Urinary bladder (tissue), 4 donors: ENCODE results near the gene BICD2. TPM values are rescaled to one million over a fixed set of nuclear protein-coding genes. Genes with fewer than 3 reads are reported as not detected.

ENCODE experiments used
- DNase-seq: peaks from one replicate; pipeline ENCODE4 v3.0.0-alpha.2; 2015; ENCODE audit errors: extremely low spot score
- H3K27ac ChIP-seq: one replicate; pipeline ENCODE4 v1.5.1; 2013; ENCODE audit warnings: low read depth, mild to moderate bottlenecking, moderate library complexity
- H3K36me3 ChIP-seq: one replicate; pipeline ENCODE4 v1.6.1; 2013; ENCODE audit warnings: mild to moderate bottlenecking, moderate library complexity; ENCODE audit not compliant: insufficient read depth
- H3K4me1 ChIP-seq: one replicate; pipeline ENCODE4 v1.6.1; 2013; ENCODE audit warnings: mild to moderate bottlenecking, moderate library complexity; ENCODE audit not compliant: insufficient read depth
- H3K4me3 ChIP-seq: one replicate; pipeline ENCODE4 v1.5.1; 2013; ENCODE audit warnings: low read depth, low read length
- WGBS: extraction: QIAGEN DNeasy Blood & Tissue Kit; methylation state at CpG from one replicate; pipeline ENCODE4 v1.1.7; 2013; 5-methylcytosine and 5-hydroxymethylcytosine counted together
- polyA plus RNA-seq: library from polyadenylated mRNA; stranded (reverse); fragments of 200-250 nt; gene quantifications from one replicate; pipeline ENCODE4 v1.2.3, GENCODE V29; 2013
- total RNA-seq: library from RNA; depleted of rRNA; stranded (reverse); fragments of >200 nt; gene quantifications from one replicate; pipeline ENCODE4 v1.2.3, GENCODE V29; 2014
- donor health status: healthy with polysubstance abuse.
- donor health status: healthy.

BICD2 gene
- total and polyA plus RNA-seq, 2 donors, result 30.4 to 32.9 TPM

DNA sequence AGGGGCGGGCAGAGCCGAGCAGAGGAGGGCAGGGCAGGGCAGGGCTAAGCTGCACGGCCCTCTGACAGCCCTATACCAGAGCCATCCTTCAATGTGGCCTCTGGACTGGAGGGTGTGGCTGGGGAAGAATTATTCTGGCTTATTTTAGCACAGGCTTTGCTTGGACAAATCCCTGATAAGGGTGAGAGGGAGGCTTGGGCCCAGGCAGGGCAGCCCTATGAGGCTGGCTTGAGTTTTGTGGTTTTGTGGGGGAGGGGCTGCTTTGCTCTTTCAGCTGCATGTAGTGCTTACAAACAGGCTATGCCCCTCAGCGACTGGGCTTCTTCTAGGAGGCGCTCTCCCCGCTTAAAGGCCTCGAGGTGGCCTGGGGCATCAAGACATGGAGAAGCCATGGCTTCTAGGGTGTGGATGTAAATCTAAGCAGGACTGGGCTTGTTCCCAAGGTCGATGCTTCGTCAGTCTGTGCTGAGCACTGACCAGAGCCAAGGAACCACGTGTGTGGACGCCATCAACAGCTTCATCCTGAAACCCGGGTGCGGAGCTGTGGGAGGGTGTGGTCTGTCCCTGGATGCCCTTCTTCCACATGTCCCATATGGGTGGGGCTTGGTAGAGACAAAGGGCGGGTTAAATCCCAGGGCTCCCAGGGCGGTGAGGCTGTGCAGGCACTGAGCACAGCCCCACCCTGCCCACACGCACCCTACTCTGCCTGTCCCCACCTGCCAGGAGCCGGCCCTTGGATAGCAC is 49.0 kb downstream of the BICD2 start:
- WGBS, result 56% methylated on average over 17 of the region's 17 CpGs
- Histone ChIP-seq H3K4me3 (no peak overlapping the region), H3K4me1 (no peaks in the 10 kb centered on the region), H3K27ac (peak overlapping the region; percentile 25), H3K36me3 (no peaks in the 10 kb centered on the region)
- no peak for DNase-seq

DNA sequence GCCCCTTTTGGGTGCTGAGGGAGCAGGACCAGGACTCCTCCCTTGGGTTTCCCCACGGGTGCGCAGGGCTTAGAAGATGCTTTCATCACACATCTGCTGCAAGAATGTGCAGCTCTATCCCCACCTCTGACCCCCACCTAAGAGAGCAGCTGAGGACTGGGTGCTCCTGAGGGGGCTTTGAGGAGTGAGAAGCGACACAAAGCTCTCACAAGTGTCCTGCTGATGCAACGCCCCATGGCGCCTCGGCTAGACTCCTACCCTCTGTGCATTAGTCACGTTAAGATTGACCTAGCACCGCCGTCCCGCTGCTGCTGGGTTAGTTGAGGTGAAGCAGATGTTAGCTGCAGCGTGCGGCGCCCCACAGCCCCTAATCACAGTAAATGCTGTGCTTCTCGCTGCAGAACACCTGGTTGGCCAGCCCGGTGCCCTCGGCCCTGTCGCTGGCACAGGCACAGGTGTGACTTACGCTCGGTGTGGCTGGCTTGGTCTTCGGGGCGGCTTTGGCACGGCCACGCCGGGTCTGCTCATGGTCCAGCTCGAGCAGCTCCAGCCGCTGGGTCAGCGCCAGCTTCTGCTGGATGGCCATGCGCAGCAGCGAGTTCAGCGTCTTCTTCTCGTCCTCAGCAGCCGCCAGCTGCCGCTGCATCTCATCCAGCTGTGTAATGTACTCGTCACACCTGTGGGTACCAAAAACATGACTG is 49.7 kb downstream of the BICD2 start:
- 72% methylated on average over 34 of the region's 34 CpGs for WGBS
- no peak overlapping the region for H3K4me3 ChIP-seq
- H3K27ac ChIP-seq, result peak overlapping the region; percentile 25
- no peaks in the 10 kb centered on the region for H3K36me3 ChIP-seq
- no peaks in the 10 kb centered on the region for H3K4me1 ChIP-seq
- no peak for DNase-seq

DNA sequence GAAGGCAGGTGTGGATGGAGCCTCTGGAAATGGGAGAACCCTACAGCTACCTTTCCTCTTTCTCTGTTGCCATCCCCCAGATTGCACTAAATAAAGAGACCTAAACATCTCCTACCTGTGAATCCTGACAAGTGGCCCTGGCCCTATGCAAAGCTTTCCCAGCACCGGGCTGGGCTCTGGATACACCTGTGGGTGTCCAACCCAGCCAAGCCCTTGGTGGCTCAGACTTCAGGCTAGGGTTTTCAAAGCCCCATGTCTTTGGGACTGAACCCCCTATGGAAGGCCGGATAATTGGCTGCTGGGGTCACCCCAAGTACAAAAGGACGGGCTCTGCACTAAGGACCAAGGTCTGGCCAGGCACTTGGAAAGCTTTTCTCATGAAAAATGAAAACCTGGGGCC is 50.6 kb downstream of the BICD2 start:
- Histone ChIP-seq H3K36me3 (no peaks in the 10 kb centered on the region), H3K4me1 (no peaks in the 10 kb centered on the region), H3K27ac (no peak overlapping the region), H3K4me3 (no peak overlapping the region)
- WGBS, result 97% methylated on average over 3 of the region's 3 CpGs
- no peak for DNase-seq

DNA sequence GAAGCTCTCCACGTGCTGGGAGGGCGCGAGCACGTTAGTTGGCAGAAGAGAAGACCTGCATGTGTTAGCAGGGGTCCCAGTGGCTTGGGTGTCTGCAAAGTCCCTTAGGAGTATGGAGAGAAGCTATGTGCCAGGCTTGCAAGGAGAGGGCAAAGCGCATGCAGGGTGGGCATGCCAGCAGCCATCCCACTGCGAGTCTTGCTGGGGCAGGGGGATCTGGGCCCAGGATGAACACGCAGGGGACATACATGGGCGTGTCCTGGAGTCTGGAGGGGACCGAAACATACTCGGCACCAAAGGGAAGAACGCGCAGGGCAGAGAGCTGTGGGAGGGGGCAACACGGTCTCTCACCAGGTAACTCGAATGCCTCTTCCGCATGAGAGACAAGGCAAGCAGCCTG is 51.1 kb downstream of the BICD2 start:
- H3K4me1 ChIP-seq, result no peaks in the 10 kb centered on the region
- no peak overlapping the region for H3K27ac ChIP-seq
- H3K36me3 ChIP-seq, result no peaks in the 10 kb centered on the region
- DNase-seq, result no peak
- no peak overlapping the region for H3K4me3 ChIP-seq
- 93% methylated on average over 15 of the region's 15 CpGs for WGBS

DNA sequence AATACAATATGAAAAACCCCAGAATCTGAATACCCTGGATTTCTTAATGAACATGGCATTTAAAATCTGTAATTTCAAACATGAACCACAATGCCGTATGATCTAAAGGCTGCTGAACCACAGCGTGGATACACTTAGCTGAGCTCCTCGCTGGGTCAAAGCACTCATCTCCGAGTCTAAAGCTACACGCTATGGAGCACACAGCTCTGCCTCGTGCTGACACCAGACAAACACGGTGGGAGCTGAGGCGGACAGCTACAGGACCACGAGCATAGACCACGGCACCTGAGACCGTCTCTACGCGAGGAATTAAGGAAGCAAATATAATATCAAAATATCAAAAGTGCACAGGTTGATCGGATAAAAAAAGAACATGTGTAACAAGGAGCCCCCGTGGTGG is 51.9 kb downstream of the BICD2 start:
- Histone ChIP-seq H3K36me3 (no peaks in the 10 kb centered on the region), H3K27ac (no peak overlapping the region), H3K4me3 (no peak overlapping the region), H3K4me1 (no peaks in the 10 kb centered on the region)
- WGBS, result 96% methylated on average over 15 of the region's 15 CpGs
- no peak for DNase-seq

DNA sequence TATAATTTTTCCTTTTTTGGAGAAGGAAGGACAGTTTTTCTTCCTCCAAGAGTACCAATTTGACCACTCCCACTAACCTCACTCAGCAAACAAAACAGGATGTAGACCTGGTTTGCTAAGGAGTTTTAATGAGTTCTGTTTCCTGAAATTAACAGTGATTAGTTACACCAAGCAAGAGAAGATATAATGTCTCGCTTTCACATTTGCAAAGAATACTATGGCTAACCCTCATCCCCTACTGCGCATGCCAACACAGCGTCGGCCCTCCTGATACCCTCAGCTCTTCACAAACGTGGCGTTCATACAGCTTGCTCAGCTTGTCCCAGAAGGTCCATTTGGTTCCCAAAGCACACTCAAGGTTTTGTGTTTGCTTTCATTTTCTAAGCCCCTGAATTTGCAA is 52.8 kb downstream of the BICD2 start:
- no peak for DNase-seq
- no peak overlapping the region for H3K4me3 ChIP-seq
- WGBS, result 82% methylated on average over 6 of the region's 6 CpGs
- H3K27ac ChIP-seq, result no peak overlapping the region
- no peaks in the 10 kb centered on the region for H3K4me1 ChIP-seq
- H3K36me3 ChIP-seq, result no peaks in the 10 kb centered on the region

DNA sequence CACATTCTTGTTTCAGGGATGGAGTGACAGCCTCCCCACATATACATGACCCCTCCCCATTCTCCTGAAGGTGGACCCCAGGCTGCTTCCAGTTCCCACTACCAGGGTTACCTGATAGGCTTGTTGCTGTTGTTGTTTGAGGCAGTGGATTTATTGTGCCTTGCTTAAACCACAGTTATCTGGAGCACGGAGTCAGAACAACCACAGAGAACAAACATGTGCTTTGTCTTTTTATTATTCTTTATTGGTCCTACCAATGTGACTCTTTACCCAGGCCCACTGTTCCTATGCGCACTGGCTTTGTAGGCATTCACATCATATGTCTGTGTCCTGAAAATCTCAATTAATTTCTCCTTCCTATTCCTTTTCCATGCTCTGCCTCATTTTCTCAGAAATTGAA is 53.5 kb downstream of the BICD2 start:
- Histone ChIP-seq H3K36me3 (no peaks in the 10 kb centered on the region), H3K4me1 (no peaks in the 10 kb centered on the region), H3K27ac (no peak overlapping the region), H3K4me3 (no peak overlapping the region)
- DNase-seq, result no peak
- 80% methylated on average over 2 of the region's 2 CpGs for WGBS

DNA sequence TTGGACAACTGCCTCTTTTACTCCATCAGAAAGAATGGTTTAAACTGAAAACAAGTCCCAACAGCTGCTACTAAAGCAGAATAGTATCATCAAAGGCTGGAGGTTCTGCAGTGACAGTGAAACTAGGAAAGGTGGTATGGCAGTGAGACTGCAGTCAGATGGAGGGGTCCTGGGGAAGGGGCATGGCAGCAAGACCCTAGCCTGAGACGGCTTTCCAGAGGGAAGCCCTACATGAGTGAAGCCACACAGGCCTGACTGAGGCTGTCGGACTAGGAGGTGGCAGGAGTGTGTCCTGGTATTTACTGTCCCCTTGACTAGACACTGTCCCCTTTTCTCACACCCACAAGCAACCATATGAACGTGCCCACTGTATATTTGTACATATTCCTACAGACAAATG is 54.3 kb downstream of the BICD2 start:
- Histone ChIP-seq H3K4me1 (no peaks in the 10 kb centered on the region), H3K36me3 (no peaks in the 10 kb centered on the region), H3K27ac (no peak overlapping the region), H3K4me3 (no peak overlapping the region)
- no peak for DNase-seq
- 89% methylated on average over 3 of the region's 3 CpGs for WGBS

DNA sequence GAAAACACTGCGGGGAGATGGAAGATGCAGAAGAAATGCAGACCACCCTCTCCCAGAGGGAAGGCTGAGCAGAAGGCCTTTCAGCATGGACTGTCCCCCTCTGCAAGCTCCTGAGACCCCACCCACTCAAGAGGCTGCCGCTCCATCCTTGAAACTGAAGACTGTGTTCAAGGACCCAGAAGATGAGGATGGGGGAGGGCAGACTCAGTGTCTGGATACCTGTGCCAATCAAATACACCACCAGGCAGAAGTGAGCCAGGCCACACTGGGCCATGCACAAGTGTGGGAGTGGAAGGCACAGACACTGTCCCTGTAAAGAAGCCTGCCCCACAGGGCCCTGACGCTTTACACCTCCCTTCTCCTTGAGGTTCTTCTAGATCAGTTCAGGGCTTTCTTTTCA is 54.7 kb downstream of the BICD2 start:
- DNase-seq, result no peak
- 95% methylated on average over 3 of the region's 3 CpGs for WGBS
- Histone ChIP-seq H3K27ac (no peak overlapping the region), H3K4me3 (no peak overlapping the region), H3K36me3 (no peaks in the 10 kb centered on the region), H3K4me1 (no peaks in the 10 kb centered on the region)

DNA sequence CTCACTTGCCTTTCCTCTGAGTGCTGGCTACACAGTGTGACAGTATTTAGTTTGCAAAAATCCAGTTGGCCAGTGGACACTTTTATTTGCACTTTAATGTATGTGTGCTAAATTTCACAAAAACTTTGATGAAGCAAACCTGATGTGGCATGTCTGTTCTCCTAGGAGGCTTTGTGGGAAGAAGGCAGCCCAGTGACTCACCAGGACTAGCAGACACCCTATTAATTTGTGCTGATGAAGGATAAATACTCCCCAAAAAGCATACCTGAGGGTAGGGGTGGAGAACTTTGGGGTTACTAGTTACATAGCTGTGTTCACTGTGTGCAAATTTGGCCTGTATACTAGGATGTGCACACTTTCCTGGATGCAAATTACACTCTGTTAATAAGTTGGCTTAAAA is 55.4 kb downstream of the BICD2 start:
- H3K4me1 ChIP-seq, result no peaks in the 10 kb centered on the region
- no peak overlapping the region for H3K4me3 ChIP-seq
- DNase-seq, result no peak
- H3K36me3 ChIP-seq, result no peaks in the 10 kb centered on the region
- H3K27ac ChIP-seq, result no peak overlapping the region

DNA sequence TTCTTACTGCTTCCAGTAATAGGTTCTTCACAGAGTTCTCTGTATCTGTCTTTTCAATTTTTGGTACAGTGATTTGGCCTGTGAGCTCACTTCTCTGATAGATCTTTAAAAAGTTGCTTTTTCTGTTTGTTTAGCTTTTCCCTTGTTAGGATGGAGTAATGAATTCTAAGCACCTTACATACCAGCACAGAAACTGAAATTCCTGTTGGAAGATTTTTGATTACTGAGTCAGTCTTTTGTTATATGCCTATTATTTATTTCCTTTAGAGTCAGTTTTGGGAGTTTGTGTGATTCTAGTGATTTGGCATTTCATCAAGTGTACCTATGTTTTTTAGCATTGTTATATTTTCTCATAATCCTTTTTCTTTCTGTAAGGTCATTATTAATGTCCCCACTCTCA is 57.1 kb downstream of the BICD2 start:
- no peak overlapping the region for H3K27ac ChIP-seq
- no peak for DNase-seq
- H3K4me3 ChIP-seq, result no peak overlapping the region
- H3K4me1 ChIP-seq, result no peaks in the 10 kb centered on the region
- no peaks in the 10 kb centered on the region for H3K36me3 ChIP-seq

DNA sequence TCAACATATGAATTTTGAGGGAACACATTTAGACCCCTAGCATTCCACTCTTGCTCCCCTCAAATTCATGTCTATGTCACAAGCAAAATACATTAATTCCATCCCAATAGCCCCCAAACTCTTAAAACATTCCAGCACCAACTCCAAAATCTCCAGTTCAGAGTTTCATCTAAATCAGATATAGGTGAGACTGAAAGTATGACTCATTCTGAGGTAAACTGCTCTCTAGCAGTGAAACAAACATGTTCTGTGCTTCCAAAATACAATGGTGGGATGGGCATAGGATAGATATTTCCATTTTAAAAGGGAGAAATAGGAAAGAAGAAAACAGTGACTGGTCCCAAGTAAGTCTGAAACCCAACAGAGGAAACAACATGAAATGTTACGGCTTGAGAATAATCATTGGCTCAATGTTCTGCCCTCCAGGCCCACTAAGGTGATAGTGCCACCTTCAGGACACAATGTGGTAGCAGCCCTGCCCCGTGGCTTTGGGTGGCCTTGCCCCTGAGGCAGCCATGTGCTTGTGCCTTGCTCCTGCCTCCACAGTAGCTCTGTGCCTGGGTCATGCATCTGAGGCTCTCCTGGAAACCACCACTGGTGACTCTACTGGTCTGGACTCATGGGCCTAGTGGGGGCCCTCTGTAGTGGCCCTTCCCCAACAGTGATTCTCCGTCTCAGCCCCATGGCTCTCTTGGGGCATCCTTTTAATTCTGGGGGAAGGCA is 58.3 kb downstream of the BICD2 start:
- no peaks in the 10 kb centered on the region for H3K36me3 ChIP-seq
- no peaks in the 10 kb centered on the region for H3K4me1 ChIP-seq
- H3K4me3 ChIP-seq, result no peak overlapping the region
- no peak overlapping the region for H3K27ac ChIP-seq
- DNase-seq, result no peak
- WGBS, result 64% methylated on average over 3 of the region's 3 CpGs

DNA sequence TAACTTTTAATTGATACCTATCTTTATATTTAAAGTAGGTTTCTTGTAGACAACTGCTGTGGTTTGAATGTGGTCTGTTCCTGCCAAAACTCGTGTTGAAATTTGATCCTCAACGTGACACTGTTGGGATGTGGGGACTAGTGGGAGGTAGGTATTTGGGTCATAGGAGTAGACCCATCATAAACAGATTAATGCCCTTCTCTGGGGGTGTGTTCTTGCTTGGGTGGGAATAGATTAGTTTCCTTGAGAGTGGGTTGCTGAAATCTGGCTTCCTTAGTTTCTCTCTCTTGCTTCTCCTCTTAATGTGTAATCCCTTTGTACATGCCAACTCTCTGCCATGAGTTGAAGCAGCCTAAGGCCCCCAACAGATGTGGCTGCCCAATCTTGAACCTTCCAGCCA is 60.1 kb downstream of the BICD2 start:
- no peak overlapping the region for H3K27ac ChIP-seq

DNA sequence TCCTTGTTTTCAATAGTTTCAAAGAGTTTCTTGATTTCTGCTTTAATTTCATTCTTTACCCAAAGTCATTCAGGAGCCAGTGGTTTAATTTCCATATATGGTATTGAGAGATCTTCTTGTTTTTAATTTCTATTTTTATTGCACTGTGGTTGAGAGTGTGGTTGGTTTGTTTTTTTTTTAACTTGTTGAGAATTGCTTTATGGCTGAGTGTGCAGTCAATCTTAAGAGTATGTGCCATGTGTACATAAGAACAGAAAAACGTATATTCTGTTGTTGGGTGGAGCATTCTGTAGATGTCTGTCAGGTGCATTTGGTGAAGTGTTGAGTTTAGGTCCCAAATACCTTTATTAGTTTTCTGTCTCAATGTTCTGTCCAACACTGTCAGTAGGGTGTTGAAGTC is 68.0 kb downstream of the BICD2 start:
- no peak for DNase-seq
- Histone ChIP-seq H3K27ac (no peak overlapping the region), H3K4me1 (no peaks in the 10 kb centered on the region), H3K4me3 (no peak overlapping the region), H3K36me3 (no peaks in the 10 kb centered on the region)
- WGBS, result 62% methylated on average over 1 of the region's 1 CpG

More for the DNA sequence above, 60.1 kb downstream of the BICD2 start:
- H3K4me1 ChIP-seq, result no peaks in the 10 kb centered on the region
- DNase-seq, result no peak
- 66% methylated on average over 2 of the region's 2 CpGs for WGBS
- H3K36me3 ChIP-seq, result no peaks in the 10 kb centered on the region
- no peak overlapping the region for H3K4me3 ChIP-seq
